ENCODE data around the gene ZBP1.

The ZBP1 gene

GRCh38 chr20:57595041-57596030 is 24.9 kb downstream of the ZBP1 start:
- Histone ChIP-seq H3K79me2 (ENCODE audit: control insufficient read depth, low read length) (no peaks in the 10 kb centered on the region), H3K9me2 (replicated peaks; ENCODE audit: control insufficient read depth, low read length) (no peaks in the 10 kb centered on the region), H3K4me1 (ENCODE audit: control insufficient read depth, low read length) (peaks cover 9% of the 10 kb centered on the region), H3F3A (ENCODE audit: control insufficient read depth, insufficient read depth) (no peaks in the 10 kb centered on the region), H3K27me3 (ENCODE audit: control insufficient read depth, low read length) (peaks cover 48% of the 10 kb centered on the region), H3K27ac (ENCODE audit: low read depth, low read length) (no peak overlapping the region), H3K4me3 (ENCODE audit: low read length) (no peak overlapping the region), H3K36me3 (ENCODE audit: control insufficient read depth, low read length) (no peaks in the 10 kb centered on the region), H4K20me1 (ENCODE audit: control insufficient read depth, insufficient read depth, low read depth, low read length) (no peaks in the 10 kb centered on the region; the same call in 1 of the 2 replicates), H3K9me3 (ENCODE audit: control insufficient read depth, insufficient read depth, low read length) (no peaks in the 10 kb centered on the region), H3K4me2 (ENCODE audit: low read length) (no peak overlapping the region)
- TF ChIP-seq CTCF (IDR thresholded peaks at IDR 0.05; ENCODE audit: low read depth, low read length, poor library complexity, severe bottlenecking) (no peak), EZH2phosphoT487 (IDR thresholded peaks at IDR 0.05; ENCODE audit: borderline replicate concordance, low read length) (no peak)

GRCh38 chr20:57594092-57594951 is 25.9 kb downstream of the ZBP1 start:
- no peak overlapping the region for H3K27ac ChIP-seq (ENCODE audit: low read depth, low read length)
- H3F3A ChIP-seq (ENCODE audit: control insufficient read depth, insufficient read depth), result no peaks in the 10 kb centered on the region
- no peak overlapping the region for H3K4me2 ChIP-seq (ENCODE audit: low read length)
- no peaks in the 10 kb centered on the region for H3K9me3 ChIP-seq (ENCODE audit: control insufficient read depth, insufficient read depth, low read length)
- H3K4me1 ChIP-seq (ENCODE audit: control insufficient read depth, low read length), result peaks cover 9% of the 10 kb centered on the region
- no peaks in the 10 kb centered on the region; the same call in 1 of the 2 replicates for H4K20me1 ChIP-seq (ENCODE audit: control insufficient read depth, insufficient read depth, low read depth, low read length)
- H3K27me3 ChIP-seq (ENCODE audit: control insufficient read depth, low read length), result peaks cover 46% of the 10 kb centered on the region
- H3K79me2 ChIP-seq (ENCODE audit: control insufficient read depth, low read length), result no peaks in the 10 kb centered on the region
- TF ChIP-seq EZH2phosphoT487 (IDR thresholded peaks at IDR 0.05; ENCODE audit: borderline replicate concordance, low read length), result no peak
- peak; percentile 91 for TF ChIP-seq CTCF (IDR thresholded peaks at IDR 0.05; ENCODE audit: low read depth, low read length, poor library complexity, severe bottlenecking)
- H3K36me3 ChIP-seq (ENCODE audit: control insufficient read depth, low read length), result no peaks in the 10 kb centered on the region
- H3K9me2 ChIP-seq (replicated peaks; ENCODE audit: control insufficient read depth, low read length), result no peaks in the 10 kb centered on the region
- no peak overlapping the region for H3K4me3 ChIP-seq (ENCODE audit: low read length)

- H3K9me2 ChIP-seq (replicated peaks; ENCODE audit: control insufficient read depth, low read length), result no peaks in the 10 kb centered on the region
- H3K4me3 ChIP-seq (ENCODE audit: low read length), result no peak overlapping the region
- H3K4me2 ChIP-seq (ENCODE audit: low read length), result peak overlapping the region; percentile 15; the same call in 1 of the 2 replicates
- H3K27me3 ChIP-seq (ENCODE audit: control insufficient read depth, low read length), result peaks cover 39% of the 10 kb centered on the region
- H3K4me1 ChIP-seq (ENCODE audit: control insufficient read depth, low read length), result peaks cover 9% of the 10 kb centered on the region
- no peaks in the 10 kb centered on the region for H3F3A ChIP-seq (ENCODE audit: control insufficient read depth, insufficient read depth)
- H4K20me1 ChIP-seq (ENCODE audit: control insufficient read depth, insufficient read depth, low read depth, low read length), result no peaks in the 10 kb centered on the region; the same call in 1 of the 2 replicates
- H3K36me3 ChIP-seq (ENCODE audit: control insufficient read depth, low read length), result no peaks in the 10 kb centered on the region
- no peak for TF ChIP-seq EZH2phosphoT487 (IDR thresholded peaks at IDR 0.05; ENCODE audit: borderline replicate concordance, low read length)
- no peak for TF ChIP-seq CTCF (IDR thresholded peaks at IDR 0.05; ENCODE audit: low read depth, low read length, poor library complexity, severe bottlenecking)
- H3K27ac ChIP-seq (ENCODE audit: low read depth, low read length), result no peak overlapping the region
- H3K79me2 ChIP-seq (ENCODE audit: control insufficient read depth, low read length), result no peaks in the 10 kb centered on the region
- H3K9me3 ChIP-seq (ENCODE audit: control insufficient read depth, insufficient read depth, low read length), result no peaks in the 10 kb centered on the region
Observed at GRCh38 chr20:57593134-57593886, 26.9 kb downstream of the ZBP1 start.
